Keratinocyte (primary cell): ENCODE measurements around the gene SDK2. TPM values are rescaled to one million over a fixed set of nuclear protein-coding genes. Genes with fewer than 3 reads are reported as not detected.

Experiments used
- DNase-seq: peaks from one replicate; pipeline ENCODE4 v3.0.0-alpha.2; 2011; ENCODE audit warnings: low read depth, missing footprints, low spot score
- FAIRE-seq: peaks from 2 replicates; lab custom pipeline; 2011; peaks lifted over from hg19 to GRCh38; lab: Jason Lieb, UNC
- H2AFZ ChIP-seq: 2 replicates; pipeline ENCODE4 v1.6.0; 2012; ENCODE audit warnings: low read length, control low read depth, inconsistent platforms; ENCODE audit not compliant: control insufficient read depth
- H3K27ac ChIP-seq: 2 replicates; pipeline ENCODE4 v1.5.1; 2011; ENCODE audit warnings: low read length; ENCODE audit not compliant: control insufficient read depth, insufficient read depth
- H3K27me3 ChIP-seq: 3 replicates; pipeline ENCODE4 v1.6.0; 2011; ENCODE audit warnings: low read length; ENCODE audit not compliant: control insufficient read depth, insufficient read depth; ENCODE audit errors: extremely low read depth
- H3K36me3 ChIP-seq, 2 experiments: 2 replicates in 1 of 2; 3 replicates in 1 of 2; pipeline ENCODE4 v1.5.1; 2011; ENCODE audit warnings: low read length in 2 of 2, mild to moderate bottlenecking in 1 of 2; ENCODE audit not compliant: control insufficient read depth in 2 of 2, insufficient read depth in 2 of 2; ENCODE audit errors: extremely low read depth in 1 of 2
- H3K4me1 ChIP-seq: 3 replicates; pipeline ENCODE4 v1.5.1; 2011; ENCODE audit warnings: low read length; ENCODE audit not compliant: control insufficient read depth, insufficient read depth; ENCODE audit errors: extremely low read depth
- H3K4me2 ChIP-seq: 3 replicates; pipeline ENCODE4 v1.6.0; 2011; ENCODE audit warnings: low read depth, low read length; ENCODE audit not compliant: control insufficient read depth, insufficient read depth; ENCODE audit errors: extremely low read depth
- H3K4me3 ChIP-seq, 3 experiments: fragments of 200-600 bp in 1 of 3; sonication (generic) in 1 of 3; 2 replicates in 2 of 3; 3 replicates in 1 of 3; pipeline ENCODE4 v1.5.1; 2011 to 2016; ENCODE audit warnings: low read length in 3 of 3, mild to moderate bottlenecking in 3 of 3, control low read depth in 2 of 3, inconsistent platforms in 1 of 3, low read depth in 1 of 3, mixed read lengths in 1 of 3, mixed run types in 1 of 3, moderate library complexity in 1 of 3; ENCODE audit not compliant: control insufficient read depth in 2 of 3, insufficient read depth in 2 of 3; ENCODE audit errors: extremely low read depth in 1 of 3
- H3K79me2 ChIP-seq: 2 replicates; pipeline ENCODE4 v1.6.0; 2012; ENCODE audit warnings: low read length; ENCODE audit not compliant: control insufficient read depth, insufficient read depth
- H3K9ac ChIP-seq: 3 replicates; pipeline ENCODE4 v1.6.0; 2011; ENCODE audit warnings: low read length; ENCODE audit not compliant: control insufficient read depth, insufficient read depth; ENCODE audit errors: extremely low read depth
- H3K9me1 ChIP-seq: 3 replicates; pipeline ENCODE4 v1.6.0; 2011; ENCODE audit warnings: low read length; ENCODE audit not compliant: control insufficient read depth, insufficient read depth; ENCODE audit errors: extremely low read depth
- H3K9me3 ChIP-seq: 2 replicates; pipeline ENCODE4 v1.5.1; 2012; ENCODE audit warnings: low read depth, low read length; ENCODE audit not compliant: control insufficient read depth
- H4K20me1 ChIP-seq: 3 replicates; pipeline ENCODE4 v1.6.0; 2011; ENCODE audit warnings: low read length; ENCODE audit not compliant: control insufficient read depth, insufficient read depth; ENCODE audit errors: extremely low read depth
- CTCF ChIP-seq, 3 experiments: IDR thresholded peaks in 1 of 3; conservative IDR thresholded peaks in 1 of 3; optimal IDR thresholded peaks in 1 of 3; 2 replicates in 2 of 3; 3 replicates in 1 of 3; pipeline versions ENCODE3 to v1.5.1; 2011; ENCODE audit warnings: low read length in 3 of 3, mild to moderate bottlenecking in 3 of 3, moderate library complexity in 2 of 3, control low read depth in 1 of 3, inconsistent platforms in 1 of 3; ENCODE audit not compliant: insufficient read depth in 2 of 3; ENCODE audit errors: extremely low read depth in 1 of 3
- EZH2 ChIP-seq: IDR thresholded peaks from one replicate; pipeline ENCODE4 v1.6.1; 2012; ENCODE audit warnings: inconsistent platforms, mild to moderate bottlenecking, low read length, moderate library complexity
- dilution Hi-C: fragments of 300-500 bp; cut with MboI; formaldehyde crosslinking; loops from one replicate; pipeline ENCODE4 v1.7.0; 2020; ENCODE audit warnings: low sequenced_read_pairs; ENCODE audit not compliant: extremely low pct_ligation_motif_present
- polyA plus RNA-seq, 5 experiments: library from polyadenylated mRNA; depleted of rRNA in 3 of 5; stranded (reverse) in 3 of 5; stranded (forward) in 1 of 5; unstranded in 1 of 5; fragments of >200 nt; gene quantifications; 1 replicate in 1 of 5; 2 replicates in 3 of 5; 3 replicates in 1 of 5; pipeline versions ENCODE4 v1.2.1 to v1.2.3, GENCODE V29; 2011 to 2012; ENCODE audit warnings: missing spikeins in 2 of 5, low read depth in 1 of 5, low replicate concordance in 1 of 5

Gene SDK2
- polyA plus RNA-seq, 1 donor (not counting 4 experiments of a cell fraction or from before 2014, with no cell fraction given): 1.8 TPM

DNA sequence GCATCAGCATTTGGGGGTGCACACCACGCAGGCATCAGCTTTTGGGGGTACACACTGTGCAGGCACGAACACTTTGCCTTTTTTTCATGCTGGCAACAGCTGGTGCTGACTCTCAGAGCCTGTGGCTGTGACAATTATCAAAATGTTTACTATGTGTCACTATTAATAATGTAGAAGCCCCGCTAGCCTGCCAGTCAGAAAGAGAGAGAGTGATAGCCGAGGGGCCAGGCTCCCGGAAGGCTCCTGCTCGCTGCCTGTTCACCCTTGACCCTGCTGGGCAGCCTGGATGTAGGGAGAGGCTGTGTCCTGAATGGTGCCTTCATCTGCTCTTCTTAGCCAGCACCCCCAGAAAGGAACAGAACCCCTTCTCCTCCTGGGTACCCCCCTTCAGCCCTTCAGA is 61.9 kb downstream of the SDK2 start:
- FAIRE-seq: no peak
- dilution Hi-C loops: no loop called here
- TF ChIP-seq EZH2 (no peak), CTCF (optimal IDR thresholded peaks at IDR 0.05 in 1 of 3, IDR thresholded peaks at IDR 0.05 in 1 of 3, conservative IDR thresholded peaks at IDR 0.05 in 1 of 3; ENCODE audit: extremely low read depth in 1 of 3, insufficient read depth in 2 of 3, low read length in 3 of 3) (no peak)

GRCh38 chr17:73581379-73581778 is 62.9 kb downstream of the SDK2 start:
- dilution Hi-C loops: no loop called here
- FAIRE-seq: no peak

More for the DNA sequence above, 61.9 kb downstream of the SDK2 start:
- Histone ChIP-seq H3K9me1 (no peaks in the 10 kb centered on the region), H3K4me1 (peaks cover 3% of the 10 kb centered on the region), H3K9ac (no peak overlapping the region), H3K9me3 (no peaks in the 10 kb centered on the region), H3K4me3 (no peak overlapping the region), H3K36me3 (no peaks in the 10 kb centered on the region), H2AFZ (no peak overlapping the region), H3K79me2 (no peaks in the 10 kb centered on the region), H4K20me1 (peaks cover 3% of the 10 kb centered on the region), H3K27me3 (no peaks in the 10 kb centered on the region), H3K27ac (no peak overlapping the region), H3K4me2 (no peak overlapping the region)
- no peak for DNase-seq

More at GRCh38 chr17:73581379-73581778, 62.9 kb downstream of the SDK2 start:
- Histone ChIP-seq H3K27ac (no peak overlapping the region), H3K36me3 (no peaks in the 10 kb centered on the region), H3K4me1 (no peaks in the 10 kb centered on the region), H3K9ac (no peak overlapping the region), H3K79me2 (no peaks in the 10 kb centered on the region), H2AFZ (no peak overlapping the region), H3K9me3 (no peaks in the 10 kb centered on the region), H4K20me1 (peaks cover 2% of the 10 kb centered on the region), H3K4me2 (no peak overlapping the region), H3K27me3 (no peaks in the 10 kb centered on the region), H3K9me1 (no peaks in the 10 kb centered on the region), H3K4me3 (no peak overlapping the region)
- no peak for DNase-seq
- TF ChIP-seq EZH2 (no peak), CTCF (optimal IDR thresholded peaks at IDR 0.05 in 1 of 3, IDR thresholded peaks at IDR 0.05 in 1 of 3, conservative IDR thresholded peaks at IDR 0.05 in 1 of 3; ENCODE audit: extremely low read depth in 1 of 3, insufficient read depth in 2 of 3, low read length in 3 of 3) (no peak)
